ENCODE results near the gene TRIM42. TPM values are rescaled to one million over a fixed set of nuclear protein-coding genes. Genes with fewer than 3 reads are reported as not detected.

The TRIM42 gene
- total RNA-seq = not detected

DNA sequence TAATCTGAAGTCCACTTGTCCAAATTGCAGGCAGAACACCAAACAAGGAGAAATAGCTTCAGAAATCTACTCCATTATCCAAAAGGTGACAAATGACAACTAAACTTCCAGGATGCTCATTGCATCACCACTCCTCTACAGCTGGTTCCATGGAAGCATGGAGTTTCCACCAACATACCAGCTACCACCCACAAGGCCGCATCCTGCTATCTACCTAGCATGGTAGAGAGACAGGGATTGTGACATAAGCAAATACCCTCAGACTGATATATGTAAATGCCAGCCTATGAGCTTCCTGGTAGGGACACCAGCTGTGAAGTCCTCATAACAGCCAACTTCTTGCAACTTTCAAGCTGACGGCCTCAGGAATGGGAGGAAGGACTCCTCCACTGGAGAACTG lies at the start of gene TRIM42:
Gene TRIM42, plus strand, starts transcription at position 301 of the 400 bp plus-strand sequence. CDS start 166 bp downstream, outside the sequence.
- no peaks in the 10 kb centered on the region for H3K9me3 ChIP-seq
- no peak within 1 kb of the TSS for H3K4me3 ChIP-seq
- H3K27me3 ChIP-seq = no peaks in the 10 kb centered on the region
- TF ChIP-seq POLR2A (IDR thresholded peaks at IDR 0.05) (no peak), CTCF (IDR thresholded peaks at IDR 0.05) (no peak)
- no peak within 1 kb of the TSS for H3K27ac ChIP-seq
- DNase-seq = no peak
- H3K4me1 ChIP-seq = no peaks in the 10 kb centered on the region
- no peaks in the 10 kb centered on the region for H3K36me3 ChIP-seq

GRCh38 chr3:140628606-140629005 lies 49.3 kb upstream of the TRIM42 start:
- Histone ChIP-seq H3K27ac (no peak overlapping the region), H3K27me3 (no peaks in the 10 kb centered on the region), H3K4me1 (no peaks in the 10 kb centered on the region), H3K4me3 (no peak overlapping the region), H3K9me3 (no peaks in the 10 kb centered on the region), H3K36me3 (no peaks in the 10 kb centered on the region)
- no peak for DNase-seq
- no peak for TF ChIP-seq CTCF (IDR thresholded peaks at IDR 0.05)
- no peak for TF ChIP-seq POLR2A (IDR thresholded peaks at IDR 0.05)

GRCh38 chr3:140629357-140630137 lies 48.3 kb upstream of the TRIM42 start:
- no peak overlapping the region for H3K4me3 ChIP-seq
- H3K36me3 ChIP-seq = no peaks in the 10 kb centered on the region

GRCh38 chr3:140630366-140630765 lies 47.5 kb upstream of the TRIM42 start:
- DNase-seq = no peak
- no peak overlapping the region for H3K27ac ChIP-seq

More at GRCh38 chr3:140629357-140630137, 48.3 kb upstream of the TRIM42 start:
- no peaks in the 10 kb centered on the region for H3K4me1 ChIP-seq
- no peaks in the 10 kb centered on the region for H3K27me3 ChIP-seq
- H3K27ac ChIP-seq = no peak overlapping the region
- DNase-seq = no peak
- no peaks in the 10 kb centered on the region for H3K9me3 ChIP-seq
- TF ChIP-seq CTCF (IDR thresholded peaks at IDR 0.05) = no peak
- no peak for TF ChIP-seq POLR2A (IDR thresholded peaks at IDR 0.05)

DNA sequence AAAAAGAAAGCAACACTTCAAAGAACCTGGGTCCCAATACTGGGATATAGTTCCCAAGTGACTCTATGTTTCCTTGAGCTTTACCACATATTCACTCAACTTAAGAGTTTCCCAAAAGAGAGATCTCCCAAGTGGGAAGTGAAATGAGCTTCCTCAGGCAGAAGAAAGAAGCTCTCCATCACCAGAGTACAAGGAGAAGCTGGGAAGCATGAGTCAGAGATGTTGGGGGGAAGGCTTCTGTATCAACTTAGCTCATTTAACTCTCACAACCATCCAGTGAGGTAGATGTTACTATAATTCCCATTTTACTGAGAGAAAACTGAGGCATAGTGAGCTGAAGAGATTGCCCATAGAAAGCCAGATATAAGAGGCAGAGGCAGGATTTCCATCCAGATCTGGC lies 47.0 kb upstream of the TRIM42 start:
- no peak overlapping the region for H3K4me3 ChIP-seq
- no peaks in the 10 kb centered on the region for H3K36me3 ChIP-seq
- no peak for DNase-seq
- no peaks in the 10 kb centered on the region for H3K27me3 ChIP-seq
- H3K4me1 ChIP-seq = no peaks in the 10 kb centered on the region
- no peaks in the 10 kb centered on the region for H3K9me3 ChIP-seq
- no peak for TF ChIP-seq CTCF (IDR thresholded peaks at IDR 0.05)
- no peak for TF ChIP-seq POLR2A (IDR thresholded peaks at IDR 0.05)
- H3K27ac ChIP-seq = no peak overlapping the region

More at GRCh38 chr3:140630366-140630765, 47.5 kb upstream of the TRIM42 start:
- H3K36me3 ChIP-seq = no peaks in the 10 kb centered on the region
- TF ChIP-seq CTCF (IDR thresholded peaks at IDR 0.05) = no peak
- TF ChIP-seq POLR2A (IDR thresholded peaks at IDR 0.05) = no peak
- no peak overlapping the region for H3K4me3 ChIP-seq
- H3K27me3 ChIP-seq = no peaks in the 10 kb centered on the region
- H3K4me1 ChIP-seq = no peaks in the 10 kb centered on the region
- no peaks in the 10 kb centered on the region for H3K9me3 ChIP-seq

Measured in Peyer's patch (tissue), 4 donors.